HG03442 (cell line): ENCODE data around the gene MIAT.

ENCODE experiments used
- ATAC-seq: cut with Tn5 transposase; IDR thresholded peaks from one replicate; pipeline ENCODE4 v1.9.1; 2021; ENCODE audit warnings: mild to moderate bottlenecking, moderate library complexity; ENCODE audit not compliant: unreplicated experiment

MIAT gene

DNA sequence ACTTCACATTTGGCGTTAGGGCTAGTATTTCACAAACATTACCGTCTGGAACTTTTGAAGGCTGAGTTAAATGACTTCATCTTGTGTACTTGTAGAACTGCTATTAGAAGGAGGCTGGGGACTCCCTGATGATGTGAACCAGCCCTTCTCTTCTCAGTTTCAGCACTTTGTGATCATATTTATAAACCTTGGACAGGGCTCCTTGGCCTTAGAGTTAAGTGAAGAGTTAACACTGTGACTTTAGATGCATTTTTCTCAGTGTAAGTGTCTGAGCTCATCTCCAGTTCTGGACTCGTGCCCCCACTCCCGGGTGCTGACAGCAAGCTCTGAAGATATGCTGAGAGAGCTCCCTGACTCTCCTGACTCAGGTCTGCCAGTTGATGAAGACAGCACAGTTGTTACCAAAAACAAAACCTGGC is 8.4 kb downstream of the MIAT start:
- ATAC-seq = peak; percentile 13

DNA sequence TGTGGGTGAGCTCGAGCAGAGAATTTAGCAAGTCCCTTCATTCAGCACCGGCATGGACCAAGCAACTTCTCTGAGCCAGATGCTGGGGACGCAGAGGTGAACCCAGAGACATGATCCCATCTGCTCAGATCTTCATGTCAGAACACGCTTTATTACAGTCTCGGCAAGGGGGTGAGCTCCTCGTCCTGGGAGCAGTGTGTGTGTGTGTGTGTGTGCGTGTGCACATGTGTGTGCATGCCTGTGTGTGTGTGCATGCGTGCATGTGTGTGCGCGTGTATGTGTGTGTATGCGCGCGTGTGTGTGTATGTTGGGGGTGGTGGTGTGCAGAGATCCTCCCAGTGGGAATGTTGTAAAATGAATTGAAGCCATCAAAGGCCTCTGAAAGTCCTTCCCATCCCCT is 9.8 kb downstream of the MIAT start:
- ATAC-seq = no peak

DNA sequence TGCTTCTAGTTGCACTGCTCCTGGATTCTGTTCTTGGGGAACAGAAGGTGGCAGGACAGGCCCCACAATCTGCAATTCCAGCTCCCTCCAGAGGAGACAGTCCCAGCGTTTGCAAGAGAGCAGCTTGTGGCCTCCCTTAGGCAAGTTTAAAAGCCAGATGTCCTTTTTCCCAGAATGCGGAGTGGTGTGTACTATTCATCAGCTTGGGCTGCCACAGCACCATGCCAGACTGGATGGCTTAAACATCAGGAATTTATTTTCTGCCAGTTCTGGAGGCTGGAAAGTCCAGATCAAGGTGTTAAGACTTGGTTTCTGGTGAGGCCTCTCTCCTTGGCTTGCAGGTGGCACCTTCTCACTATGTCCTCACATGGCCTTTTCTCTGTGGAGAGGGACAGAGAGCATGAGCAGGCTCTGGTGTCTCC is 11.7 kb downstream of the MIAT start:
- ATAC-seq = no peak

DNA sequence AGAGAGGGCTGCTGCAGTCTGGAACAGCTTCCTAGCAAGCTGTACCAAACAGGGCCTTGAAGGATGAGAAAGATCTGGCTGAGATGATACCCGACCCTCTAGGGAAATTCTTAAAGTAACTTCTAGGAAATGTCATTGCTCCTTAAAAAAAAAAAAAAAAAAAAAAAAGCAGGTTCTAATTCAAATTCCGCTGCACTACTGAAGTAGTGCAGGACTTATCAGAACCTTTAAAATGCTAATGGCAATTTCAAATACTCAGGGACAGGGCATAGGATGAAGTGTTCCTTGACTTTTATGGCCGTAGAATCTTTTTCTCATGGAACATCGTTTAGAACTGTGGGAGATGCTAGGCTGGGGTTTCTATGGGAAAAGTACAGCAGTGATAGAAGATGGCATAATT is 13.1 kb downstream of the MIAT start:
- no peak for ATAC-seq

GRCh38 chr22:26671317-26672059 is 14.1 kb downstream of the MIAT start:
- no peak for ATAC-seq

DNA sequence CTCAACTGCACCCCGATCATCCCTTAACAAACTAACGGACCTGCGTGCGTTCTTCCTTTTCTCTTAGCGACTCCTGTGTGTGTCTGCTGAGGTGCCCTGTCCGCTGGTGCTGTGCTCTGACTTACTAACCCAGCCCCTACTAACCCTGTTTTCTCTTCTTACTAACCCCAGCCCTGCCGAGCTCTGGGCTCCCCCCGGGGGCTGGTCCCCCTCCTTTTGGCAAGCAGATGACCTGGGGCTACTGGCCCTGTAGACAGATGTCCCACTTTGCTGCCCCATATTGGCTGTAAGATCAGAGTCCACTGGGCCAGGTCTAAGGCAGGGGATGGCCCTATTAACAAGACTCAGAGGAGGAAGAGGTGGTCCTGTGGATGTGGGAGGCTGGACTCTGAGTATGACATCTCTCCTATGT is 14.7 kb downstream of the MIAT start:
- peak; percentile 7 for ATAC-seq

DNA sequence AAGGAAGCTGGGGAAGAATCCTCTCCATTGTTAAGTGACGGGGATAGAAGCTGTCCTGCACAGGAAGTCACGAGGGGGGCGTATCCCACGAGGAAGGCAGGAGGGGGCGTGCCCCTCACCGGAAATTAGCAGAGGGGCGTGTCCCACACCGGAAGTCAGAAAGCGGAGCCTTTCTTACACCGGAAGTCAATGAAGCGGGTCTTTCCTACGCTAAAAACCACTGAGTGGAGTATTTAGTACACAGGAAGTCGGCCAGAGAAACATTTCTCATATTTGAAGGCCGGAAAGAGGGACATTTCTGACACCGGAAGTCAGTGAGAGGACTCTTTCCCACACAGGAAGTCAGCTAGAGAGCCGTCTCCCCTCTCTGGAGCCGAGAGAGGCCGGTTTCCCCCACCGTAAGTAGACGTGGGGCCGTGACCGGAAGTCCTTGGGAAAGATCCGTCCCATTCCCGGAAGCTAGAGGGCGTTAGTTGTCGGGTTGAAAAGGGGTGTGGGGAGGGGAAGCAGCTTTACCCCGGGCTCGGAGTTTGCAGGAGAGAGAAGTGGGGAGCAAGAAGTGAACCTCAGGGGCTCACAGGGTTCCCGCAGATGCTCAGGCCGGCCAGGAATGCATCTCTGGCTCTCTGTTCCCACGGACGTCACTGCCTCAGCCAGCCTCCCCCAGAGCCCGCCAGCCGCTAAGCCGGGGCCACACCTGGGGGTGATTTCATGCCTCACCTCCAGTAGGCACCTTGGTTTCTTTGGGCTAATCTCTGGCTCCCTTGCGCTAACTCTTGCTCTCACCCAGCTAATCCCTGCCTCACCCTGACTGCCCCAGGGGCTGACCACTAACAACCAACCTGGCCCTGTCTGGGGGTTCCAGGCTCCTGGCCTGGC is 15.4 kb downstream of the MIAT start:
- peak; percentile 60 for ATAC-seq

GRCh38 chr22:26673486-26673885 is 16.1 kb downstream of the MIAT start:
- ATAC-seq = no peak

- no peak for ATAC-seq
These were observed 17.1 kb downstream of the MIAT start for GRCh38 chr22:26674211-26675190.

DNA sequence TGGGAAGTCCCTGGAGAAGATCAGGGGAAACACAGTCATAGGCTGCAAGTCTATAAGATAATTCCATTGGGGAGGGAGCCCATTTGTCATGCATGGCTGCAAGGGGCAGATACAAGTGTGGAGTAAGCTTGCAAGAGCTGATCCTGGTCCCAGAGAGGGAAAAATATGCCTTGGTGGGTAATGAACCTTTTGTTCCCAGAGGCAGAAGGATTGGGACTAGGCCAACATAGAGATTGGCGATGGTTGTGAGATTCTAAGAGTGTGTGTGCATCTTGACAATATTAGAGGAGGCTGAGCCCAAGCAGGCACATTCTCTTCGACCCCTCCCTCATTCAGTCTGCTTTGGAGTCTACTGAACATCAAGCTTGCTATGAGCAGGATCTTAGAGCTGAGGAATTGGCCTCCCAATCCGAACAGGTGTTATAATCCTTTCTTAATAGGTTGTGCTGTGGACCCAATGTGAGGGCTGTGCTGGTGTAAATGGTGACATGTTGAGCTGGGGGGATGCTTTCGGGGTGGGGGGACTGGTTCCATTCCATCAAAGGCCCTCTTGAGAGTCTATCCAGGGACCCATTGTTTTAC is 18.4 kb downstream of the MIAT start:
- ATAC-seq = no peak

GRCh38 chr22:26677217-26677616 is 19.8 kb downstream of the MIAT start:
- no peak for ATAC-seq

DNA sequence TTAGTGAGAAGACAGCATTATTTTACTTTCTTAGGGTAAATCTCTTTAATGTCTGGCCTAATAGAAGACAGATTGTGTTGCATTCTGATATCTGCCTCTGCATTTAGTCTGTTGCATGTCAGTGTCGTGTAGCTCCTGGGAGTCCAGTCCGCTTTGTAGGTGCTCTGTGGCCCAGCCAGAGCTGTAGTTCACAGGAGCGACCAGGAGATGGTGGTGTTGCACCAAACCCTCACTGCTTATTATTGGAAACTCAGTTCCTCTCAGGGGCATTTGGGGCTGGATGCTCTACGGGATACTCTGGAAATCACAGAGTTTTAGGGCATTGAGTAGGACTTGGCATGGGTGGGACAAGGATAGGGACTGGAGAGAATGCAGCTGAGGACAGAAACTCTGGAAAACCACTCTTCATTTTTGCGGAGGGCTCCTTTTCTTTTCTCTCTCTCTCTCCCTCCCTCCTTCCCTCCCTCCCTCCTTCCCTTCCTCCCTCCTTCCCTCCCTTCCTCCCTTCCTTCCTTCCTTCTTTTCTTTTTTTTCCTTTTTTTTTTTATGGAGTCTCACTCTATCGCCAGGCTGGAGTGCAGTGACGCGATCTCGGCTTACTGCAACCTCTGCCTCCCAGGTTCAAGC is 21.7 kb downstream of the MIAT start:
- no peak for ATAC-seq

DNA sequence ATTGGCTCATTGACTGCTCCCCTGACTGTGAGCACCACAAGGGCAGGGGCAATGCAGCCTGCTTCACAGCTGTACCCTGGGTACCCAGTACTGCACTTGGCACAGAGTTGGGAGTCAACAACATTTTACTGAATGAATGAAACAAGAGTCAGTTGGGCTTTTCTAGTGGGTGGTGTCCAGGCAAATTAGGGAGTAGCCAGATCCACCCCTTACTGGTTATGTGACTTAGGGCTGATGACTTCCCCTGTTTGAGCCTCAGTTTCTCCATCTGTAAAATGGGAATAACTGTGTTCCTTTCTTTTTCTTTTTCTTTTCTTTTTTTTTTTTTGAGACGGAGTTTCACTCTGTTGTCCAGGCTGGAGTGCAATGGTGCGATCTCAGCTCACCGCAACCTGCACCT is 23.1 kb downstream of the MIAT start:
- no peak for ATAC-seq

GRCh38 chr22:26681395-26681821 is 24.0 kb downstream of the MIAT start:
- ATAC-seq = no peak

- ATAC-seq = no peak
These were observed 26.8 kb downstream of the MIAT start for GRCh38 chr22:26684168-26684567.

- no peak for ATAC-seq
These were observed 28.2 kb downstream of the MIAT start for GRCh38 chr22:26685601-26686000.

DNA sequence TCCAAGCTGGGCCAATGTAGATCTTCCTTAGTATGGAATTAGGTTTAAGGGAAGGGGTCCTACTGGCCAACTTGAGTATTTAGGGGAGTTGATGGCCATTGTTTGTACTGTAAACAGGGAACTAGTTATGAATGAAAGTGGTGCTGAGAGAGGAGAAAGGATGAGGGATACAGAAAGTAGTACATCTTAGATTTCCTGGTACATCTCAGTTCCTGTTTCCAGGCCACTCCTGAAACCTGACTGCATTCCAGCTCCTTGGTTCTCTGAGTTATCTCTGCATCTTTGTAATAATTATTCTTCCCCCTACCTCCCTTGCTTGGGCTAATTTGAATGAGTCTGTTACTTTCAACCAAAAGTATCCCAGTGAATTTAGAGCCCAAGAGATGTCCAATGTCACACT is 30.1 kb downstream of the MIAT start:
- ATAC-seq = no peak

DNA sequence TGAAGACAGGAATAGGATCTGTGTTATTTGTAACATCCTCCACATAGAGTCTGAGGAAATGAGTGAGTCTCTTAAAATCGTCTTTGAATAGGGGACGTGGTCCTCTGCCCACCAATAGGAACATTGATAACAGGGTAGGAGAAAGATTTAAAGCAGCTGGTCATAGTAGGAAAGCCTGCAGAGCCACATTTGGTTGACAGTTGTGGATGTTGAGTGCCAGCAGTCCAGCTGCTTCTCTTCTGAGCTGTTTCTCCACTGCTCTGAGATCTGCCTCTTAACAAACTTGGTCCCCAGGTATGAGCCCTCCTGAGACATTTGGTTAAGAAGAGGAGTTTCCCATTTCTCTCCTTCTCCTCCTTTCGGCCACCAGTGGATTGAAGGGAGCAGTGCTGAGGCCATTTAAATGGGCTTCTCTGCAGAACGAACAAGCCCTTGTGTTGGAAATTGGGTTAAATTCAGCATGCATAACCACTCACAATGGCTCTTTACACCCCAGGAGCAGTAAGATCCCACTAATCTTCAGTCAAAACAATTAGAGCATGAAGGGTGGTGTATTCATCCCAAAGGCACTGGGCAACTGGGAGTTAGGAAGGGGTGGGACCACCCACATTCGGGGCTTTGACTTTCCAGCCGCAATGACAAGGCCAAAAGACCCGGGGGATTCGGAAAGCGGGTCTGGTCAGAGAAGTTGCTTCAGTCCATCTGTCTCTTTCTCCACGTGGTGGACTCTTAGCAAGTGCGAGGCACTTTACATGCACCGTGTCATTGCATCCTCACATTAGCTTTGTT is 32.3 kb downstream of the MIAT start:
- ATAC-seq = no peak

- no peak for ATAC-seq
These were observed 33.4 kb downstream of the MIAT start for GRCh38 chr22:26690654-26691376.
